A549 (cell line): ENCODE data around the gene MYH7B. TPM values are rescaled to one million over a fixed set of nuclear protein-coding genes. Genes with fewer than 3 reads are reported as not detected.

Experiments used
- ATAC-seq, 2 experiments: fragments of 200-7000 bp in 1 of 2; fragments of >200 bp in 1 of 2; cut with Nextera tagmentation in 1 of 2; cut with Tn5 transposase in 1 of 2; 3 replicates each; pipeline versions ENCODE4 v1.8.0 to v1.9.1; 2018 to 2020; ENCODE audit warnings: mild to moderate bottlenecking in 1 of 2, moderate library complexity in 1 of 2
- CTCF ChIA-PET: fragments of 300-600 bp; sonication (Branson Sonifier 250); formaldehyde crosslinking; extraction: SDS; loops from one replicate; lab custom pipeline; 2021; ENCODE audit warnings: antibody characterized with exemption, inconsistent platforms; lab: Yijun Ruan, JAX
- POLR2A ChIA-PET: fragments of 350-600 bp; formaldehyde crosslinking; extraction: SDS; loops from one replicate; lab custom pipeline; 2021; ENCODE audit warnings: antibody characterized with exemption, inconsistent platforms; lab: Yijun Ruan, JAX
- DNase-seq, 2 experiments: peaks; one replicate each; pipeline versions ENCODE4 v3.0.0 to v3.0.0-alpha.2; 2011 to 2016; ENCODE audit warnings: low read depth in 1 of 2, low spot score in 1 of 2
- FAIRE-seq: peaks from 2 replicates; lab custom pipeline; 2011; peaks lifted over from hg19 to GRCh38; lab: Jason Lieb, UNC
- H3K27ac ChIP-seq, 2 experiments: fragments of >200 bp; sonication (Bioruptor Twin); formaldehyde crosslinking; 3 replicates each; pipeline ENCODE4 v1.5.1; 2016 to 2017
- H3K4me1 ChIP-seq: fragments of >200 bp; sonication (Bioruptor Twin); formaldehyde crosslinking; 3 replicates; pipeline ENCODE4 v1.6.1; 2016
- H3K4me2 ChIP-seq: fragments of >200 bp; sonication (Bioruptor Twin); formaldehyde crosslinking; 3 replicates; pipeline ENCODE4 v1.6.1; 2016
- H3K4me3 ChIP-seq: fragments of >200 bp; sonication (Bioruptor Twin); formaldehyde crosslinking; 3 replicates; pipeline ENCODE4 v1.5.1; 2016
- H3K9me3 ChIP-seq: fragments of >200 bp; sonication (Bioruptor Twin); formaldehyde crosslinking; 3 replicates; pipeline ENCODE4 v1.6.1; 2016
- CHD2 ChIP-seq: fragments of 150-350 bp; IDR thresholded peaks from 2 replicates; pipeline ENCODE4 v1.6.1; 2014; ENCODE audit warnings: low read length; ENCODE audit not compliant: partially characterized antibody
- FOSB ChIP-seq: fragments of 250-450 bp; sonication (Bioruptor Pico); IDR thresholded peaks from 2 replicates; pipeline ENCODE4 v1.5.0; 2020; ENCODE audit warnings: mild to moderate bottlenecking, moderate library complexity
- GATA3 ChIP-seq: IDR thresholded peaks from 2 replicates; pipeline ENCODE4 v1.6.1; 2012; ENCODE audit warnings: borderline replicate concordance
- HOXB5 ChIP-seq: fragments of 250-450 bp; sonication (Bioruptor Pico); IDR thresholded peaks from 2 replicates; pipeline ENCODE4 v1.5.0; 2020; ENCODE audit warnings: mild to moderate bottlenecking, moderate library complexity
- JUNB ChIP-seq: fragments of >200 bp; sonication (Bioruptor Twin); formaldehyde crosslinking; IDR thresholded peaks from 2 replicates; pipeline ENCODE4 v1.6.1; 2016
- KDM1A ChIP-seq: fragments of 200-600 bp; sonication (generic); IDR thresholded peaks from 2 replicates; pipeline ENCODE4 v1.6.1; 2016; ENCODE audit warnings: low read depth, mild to moderate bottlenecking
- MAZ ChIP-seq: fragments of 150-350 bp; IDR thresholded peaks from 2 replicates; pipeline ENCODE4 v1.6.1; 2014; ENCODE audit warnings: antibody characterized with exemption, low read depth, low read length, borderline replicate concordance
- NPAS2 ChIP-seq: fragments of 250-450 bp; sonication (Bioruptor Pico); IDR thresholded peaks from 2 replicates; pipeline ENCODE4 v1.8.0; 2022; ENCODE audit warnings: mild to moderate bottlenecking, moderate library complexity, borderline replicate concordance
- RARB ChIP-seq: fragments of 250-450 bp; sonication (Bioruptor Pico); IDR thresholded peaks from 2 replicates; pipeline ENCODE4 v1.8.0; 2021; ENCODE audit warnings: mild to moderate bottlenecking, moderate library complexity
- RFX5 ChIP-seq: fragments of 450-650 bp; IDR thresholded peaks from 2 replicates; pipeline ENCODE4 v1.7.1; 2014; ENCODE audit warnings: antibody characterized with exemption, mild to moderate bottlenecking, moderate library complexity
- RNF2 ChIP-seq: fragments of 200-600 bp; sonication (generic); IDR thresholded peaks from 2 replicates; pipeline ENCODE4 v1.6.1; 2016; ENCODE audit warnings: low read depth, mild to moderate bottlenecking, antibody characterized with exemption, moderate library complexity, borderline replicate concordance
- SMC3 ChIP-seq: fragments of >200 bp; sonication (Bioruptor Twin); formaldehyde crosslinking; IDR thresholded peaks from 3 replicates; pipeline ENCODE4 v1.6.1; 2018; ENCODE audit warnings: inconsistent platforms
- TP53 ChIP-seq: fragments of 250-450 bp; sonication (Bioruptor Pico); IDR thresholded peaks from 2 replicates; pipeline ENCODE4 v1.5.0; 2021; ENCODE audit warnings: mild to moderate bottlenecking, moderate library complexity
- ZC3H11A ChIP-seq: fragments of 450-650 bp; IDR thresholded peaks from 2 replicates; pipeline ENCODE4 v1.6.1; 2014; ENCODE audit warnings: antibody characterized with exemption, mild to moderate bottlenecking
- ZSCAN20 ChIP-seq: fragments of 250-450 bp; sonication (Bioruptor Pico); IDR thresholded peaks from 2 replicates; pipeline ENCODE4 v1.8.0; 2022; ENCODE audit warnings: mild to moderate bottlenecking, moderate library complexity
- WGBS: methylation state at CpG from one replicate; pipeline ENCODE4 v1.1.6; 2017; ENCODE audit errors: missing lambda C conversion rate; 5-methylcytosine and 5-hydroxymethylcytosine counted together
- polyA plus RNA-seq, 4 experiments: library from polyadenylated mRNA; depleted of rRNA in 3 of 4; stranded (reverse); fragments of >200 nt; fragmentation: RNase III in 1 of 4; extraction: RNeasy Plus Mini Kit Qiagen cat#74134 plus additional on column Dnase treatment in 1 of 4; gene quantifications; 2 replicates in 3 of 4; 3 replicates in 1 of 4; pipeline ENCODE4 v1.2.3, GENCODE V29; 2011 to 2017
- TF ChIP-seq, protein P1 (sequence below): fragments of 250-450 bp; sonication (Bioruptor Pico); IDR thresholded peaks from 2 replicates; pipeline ENCODE4 v1.5.0; 2021; ENCODE audit warnings: mild to moderate bottlenecking, moderate library complexity, borderline replicate concordance
- TF ChIP-seq, protein P2 (sequence below): fragments of >200 bp; sonication (Bioruptor Twin); formaldehyde crosslinking; IDR thresholded peaks from 3 replicates; pipeline ENCODE4 v1.6.1; 2016
- TF ChIP-seq, protein P3 (sequence below): fragments of 450-650 bp; IDR thresholded peaks from 2 replicates; pipeline ENCODE4 v1.6.1; 2014; ENCODE audit warnings: antibody characterized with exemption

Gene MYH7B
- polyA plus RNA-seq, 2 of the 4 experiments (the other 2 are of a cell fraction) = 0.03 to 0.23 TPM

DNA sequence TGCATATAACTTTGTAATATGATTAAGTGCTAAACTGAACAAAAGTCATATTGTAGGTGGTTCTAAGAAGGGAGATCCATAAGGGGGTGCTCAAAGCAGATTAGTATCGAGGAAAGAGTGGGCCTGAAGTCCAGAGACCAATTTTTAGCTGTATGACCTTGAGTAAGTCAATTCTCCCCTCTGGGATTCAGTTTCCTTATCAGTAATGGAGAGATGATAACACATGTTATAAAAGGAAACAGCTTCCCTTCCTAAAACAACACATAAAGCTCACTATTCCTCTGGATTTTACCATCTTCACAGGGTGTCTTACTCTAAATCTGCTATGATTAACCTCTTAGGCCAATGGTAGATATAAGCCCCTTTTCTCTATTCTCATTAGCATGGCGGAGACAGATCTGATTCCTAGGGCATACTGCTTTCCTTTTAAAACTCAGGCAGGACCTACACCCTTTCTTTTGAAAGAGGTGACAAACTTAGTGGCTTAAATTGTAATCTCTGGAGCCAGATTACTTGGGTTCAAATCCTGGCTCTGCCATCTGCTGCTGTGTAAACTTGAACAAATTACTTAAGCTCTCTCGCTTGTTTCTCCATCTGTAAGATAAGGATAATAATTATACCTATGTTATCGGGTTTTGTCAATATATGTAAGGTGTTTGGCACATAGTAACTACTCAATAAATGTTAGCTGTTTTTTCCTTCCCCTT lies 39.8 kb upstream of the MYH7B start:
- ChIA-PET POLR2A (no interaction called here), CTCF (no interaction called here)
- no peak for ATAC-seq
- Histone ChIP-seq H3K27ac (no peak overlapping the region), H3K4me3 (no peak overlapping the region), H3K4me2 (no peak overlapping the region), H3K4me1 (no peaks in the 10 kb centered on the region), H3K9me3 (no peaks in the 10 kb centered on the region)
- WGBS = 81% methylated on average over 4 of the region's 4 CpGs
- no peak for FAIRE-seq
- no peak for DNase-seq
- TF ChIP-seq, protein P1, sequence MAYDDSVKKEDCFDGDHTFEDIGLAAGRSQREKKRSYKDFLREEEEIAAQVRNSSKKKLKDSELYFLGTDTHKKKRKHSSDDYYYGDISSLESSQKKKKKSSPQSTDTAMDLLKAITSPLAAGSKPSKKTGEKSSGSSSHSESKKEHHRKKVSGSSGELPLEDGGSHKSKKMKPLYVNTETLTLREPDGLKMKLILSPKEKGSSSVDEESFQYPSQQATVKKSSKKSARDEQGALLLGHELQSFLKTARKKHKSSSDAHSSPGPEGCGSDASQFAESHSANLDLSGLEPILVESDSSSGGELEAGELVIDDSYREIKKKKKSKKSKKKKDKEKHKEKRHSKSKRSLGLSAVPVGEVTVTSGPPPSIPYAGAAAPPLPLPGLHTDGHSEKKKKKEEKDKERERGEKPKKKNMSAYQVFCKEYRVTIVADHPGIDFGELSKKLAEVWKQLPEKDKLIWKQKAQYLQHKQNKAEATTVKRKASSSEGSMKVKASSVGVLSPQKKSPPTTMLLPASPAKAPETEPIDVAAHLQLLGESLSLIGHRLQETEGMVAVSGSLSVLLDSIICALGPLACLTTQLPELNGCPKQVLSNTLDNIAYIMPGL (CRISPR knock-in tag) = no peak
- TF ChIP-seq NPAS2 (CRISPR knock-in tag) (no peak), CHD2 (no peak)

DNA sequence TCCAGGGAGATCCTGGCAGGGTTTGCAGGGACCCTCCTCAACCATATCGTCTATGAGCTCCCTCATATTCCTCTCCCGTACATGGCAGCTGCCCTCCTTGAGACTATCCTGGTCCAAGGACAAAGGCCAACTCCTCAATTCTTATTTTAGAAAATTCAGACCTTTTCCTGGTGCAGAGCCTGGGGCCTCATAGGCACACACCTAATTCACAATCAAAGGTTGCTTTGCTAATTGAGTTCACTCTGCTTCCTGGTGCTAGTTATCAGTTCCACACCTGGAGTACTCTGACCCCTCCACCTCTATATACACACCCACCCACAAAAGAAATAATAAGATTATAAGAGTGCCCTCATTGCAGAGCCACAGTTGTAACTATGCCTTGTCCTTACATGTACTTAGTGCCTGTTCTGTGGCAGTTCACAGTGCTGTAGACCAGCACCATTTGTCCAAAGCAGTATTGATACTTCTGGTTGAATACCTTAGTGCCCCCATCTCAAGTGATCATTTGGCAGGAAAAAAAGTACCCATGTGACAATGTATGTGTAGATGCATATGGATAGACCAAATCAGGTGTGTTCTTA lies 38.8 kb upstream of the MYH7B start:
- TF ChIP-seq ZC3H11A (no peak), ZSCAN20 (CRISPR knock-in tag) (no peak), HOXB5 (CRISPR knock-in tag) (no peak), RNF2 (no peak), RFX5 (no peak), RARB (CRISPR knock-in tag) (no peak), KDM1A (no peak), GATA3 (no peak), JUNB (no peak), SMC3 (no peak), MAZ (no peak), NPAS2 (CRISPR knock-in tag) (no peak), TP53 (CRISPR knock-in tag) (no peak), CHD2 (no peak), FOSB (no peak)
- TF ChIP-seq, protein P1 (CRISPR knock-in tag) = no peak
- TF ChIP-seq, protein P2, sequence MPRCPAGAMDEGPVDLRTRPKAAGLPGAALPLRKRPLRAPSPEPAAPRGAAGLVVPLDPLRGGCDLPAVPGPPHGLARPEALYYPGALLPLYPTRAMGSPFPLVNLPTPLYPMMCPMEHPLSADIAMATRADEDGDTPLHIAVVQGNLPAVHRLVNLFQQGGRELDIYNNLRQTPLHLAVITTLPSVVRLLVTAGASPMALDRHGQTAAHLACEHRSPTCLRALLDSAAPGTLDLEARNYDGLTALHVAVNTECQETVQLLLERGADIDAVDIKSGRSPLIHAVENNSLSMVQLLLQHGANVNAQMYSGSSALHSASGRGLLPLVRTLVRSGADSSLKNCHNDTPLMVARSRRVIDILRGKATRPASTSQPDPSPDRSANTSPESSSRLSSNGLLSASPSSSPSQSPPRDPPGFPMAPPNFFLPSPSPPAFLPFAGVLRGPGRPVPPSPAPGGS = no peak
- TF ChIP-seq, protein P3, sequence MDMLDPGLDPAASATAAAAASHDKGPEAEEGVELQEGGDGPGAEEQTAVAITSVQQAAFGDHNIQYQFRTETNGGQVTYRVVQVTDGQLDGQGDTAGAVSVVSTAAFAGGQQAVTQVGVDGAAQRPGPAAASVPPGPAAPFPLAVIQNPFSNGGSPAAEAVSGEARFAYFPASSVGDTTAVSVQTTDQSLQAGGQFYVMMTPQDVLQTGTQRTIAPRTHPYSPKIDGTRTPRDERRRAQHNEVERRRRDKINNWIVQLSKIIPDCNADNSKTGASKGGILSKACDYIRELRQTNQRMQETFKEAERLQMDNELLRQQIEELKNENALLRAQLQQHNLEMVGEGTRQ = no peak
- POLR2A ChIA-PET = no interaction called here
- H3K4me3 ChIP-seq = no peak overlapping the region
- no peak for ATAC-seq
- H3K4me1 ChIP-seq = peaks cover under 1% of the 10 kb centered on the region
- no peak for DNase-seq
- WGBS = 87% methylated on average over 2 of the region's 2 CpGs
- no peaks in the 10 kb centered on the region for H3K9me3 ChIP-seq
- H3K27ac ChIP-seq = no peak overlapping the region
- CTCF ChIA-PET = no interaction called here
- no peak overlapping the region for H3K4me2 ChIP-seq
- no peak for FAIRE-seq
